A673 (cell line): ENCODE results near the gene CAPN5.

Source experiments
- EZH2 ChIP-seq: fragments of 200-600 bp; sonication (generic); IDR thresholded peaks from 2 replicates; pipeline ENCODE4 v1.6.1; 2017; ENCODE audit warnings: borderline replicate concordance, low read depth, mild to moderate bottlenecking, mixed read lengths, antibody characterized with exemption, low read length; ENCODE audit not compliant: poor library complexity, severe bottlenecking
- TF ChIP-seq, protein P1 (sequence below): fragments of 300-800, 200-600 bp; sonication (generic); conservative IDR thresholded peaks from 2 replicates; pipeline ENCODE4 v1.5.1; 2017; ENCODE audit warnings: low read depth, mild to moderate bottlenecking, antibody characterized with exemption, low read length, moderate library complexity, mixed read lengths

DNA sequence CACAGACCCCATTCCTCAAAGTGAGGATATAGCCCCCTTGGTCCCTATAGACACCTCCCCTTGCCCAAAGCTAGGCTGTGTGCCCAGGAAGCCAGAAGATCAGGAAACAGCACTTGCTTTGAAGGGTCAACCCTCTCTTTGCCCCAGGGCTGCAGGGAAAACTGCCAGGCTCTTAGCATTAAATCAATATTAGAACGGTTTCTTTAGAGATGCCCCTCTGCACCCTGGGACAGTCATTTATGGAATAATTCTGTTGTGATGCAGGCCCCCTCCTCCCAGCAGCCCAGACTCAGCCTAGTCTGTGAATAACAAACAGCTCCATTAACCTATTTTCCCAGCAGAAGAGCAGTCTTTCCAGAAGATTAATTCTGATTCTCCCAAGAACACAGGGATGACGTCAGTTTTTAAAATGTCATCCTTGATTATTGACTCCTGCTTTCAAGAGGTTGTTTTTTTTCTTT is 11.6 kb upstream of the CAPN5 start:
- TF ChIP-seq, protein P1, sequence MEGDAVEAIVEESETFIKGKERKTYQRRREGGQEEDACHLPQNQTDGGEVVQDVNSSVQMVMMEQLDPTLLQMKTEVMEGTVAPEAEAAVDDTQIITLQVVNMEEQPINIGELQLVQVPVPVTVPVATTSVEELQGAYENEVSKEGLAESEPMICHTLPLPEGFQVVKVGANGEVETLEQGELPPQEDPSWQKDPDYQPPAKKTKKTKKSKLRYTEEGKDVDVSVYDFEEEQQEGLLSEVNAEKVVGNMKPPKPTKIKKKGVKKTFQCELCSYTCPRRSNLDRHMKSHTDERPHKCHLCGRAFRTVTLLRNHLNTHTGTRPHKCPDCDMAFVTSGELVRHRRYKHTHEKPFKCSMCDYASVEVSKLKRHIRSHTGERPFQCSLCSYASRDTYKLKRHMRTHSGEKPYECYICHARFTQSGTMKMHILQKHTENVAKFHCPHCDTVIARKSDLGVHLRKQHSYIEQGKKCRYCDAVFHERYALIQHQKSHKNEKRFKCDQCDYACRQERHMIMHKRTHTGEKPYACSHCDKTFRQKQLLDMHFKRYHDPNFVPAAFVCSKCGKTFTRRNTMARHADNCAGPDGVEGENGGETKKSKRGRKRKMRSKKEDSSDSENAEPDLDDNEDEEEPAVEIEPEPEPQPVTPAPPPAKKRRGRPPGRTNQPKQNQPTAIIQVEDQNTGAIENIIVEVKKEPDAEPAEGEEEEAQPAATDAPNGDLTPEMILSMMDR: no peak
- no peak for TF ChIP-seq EZH2
